Smooth muscle cell of the brain vasculature (primary cell): ENCODE results near the gene SPIN2A.
"Not testable (repeated sequence)": the region's sequence is repeated elsewhere in the genome, so short reads cannot be mapped to it uniquely, and the experiment has no call there.

Experiments used
- DNase-seq: peaks from one replicate; pipeline ENCODE4 v3.0.0-alpha.2; 2012; ENCODE audit warnings: low read depth, low spot score

The SPIN2A gene

DNA sequence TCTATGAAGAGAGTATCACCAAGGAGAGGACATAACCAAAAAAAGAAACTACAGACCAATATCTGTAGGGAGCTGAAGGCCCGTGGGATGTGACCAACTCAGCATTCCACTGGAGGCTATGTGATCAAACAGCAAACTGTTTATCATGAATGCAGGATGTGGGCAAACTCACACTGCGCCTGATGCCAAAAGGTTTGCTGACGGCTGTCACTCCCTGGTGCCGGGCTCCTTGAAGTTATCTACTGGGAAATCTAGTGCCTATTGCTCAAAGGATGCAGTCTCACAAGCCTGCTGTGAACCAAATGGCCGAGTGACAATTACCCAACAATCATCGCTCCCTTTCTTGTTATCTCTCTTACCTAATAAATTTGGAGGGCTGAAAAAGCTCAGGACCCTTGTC, 34.3 kb downstream of the SPIN2A start:
- DNase-seq, result not testable (repeated sequence)
